Measurements from ENCODE around the gene GID8.

DNA sequence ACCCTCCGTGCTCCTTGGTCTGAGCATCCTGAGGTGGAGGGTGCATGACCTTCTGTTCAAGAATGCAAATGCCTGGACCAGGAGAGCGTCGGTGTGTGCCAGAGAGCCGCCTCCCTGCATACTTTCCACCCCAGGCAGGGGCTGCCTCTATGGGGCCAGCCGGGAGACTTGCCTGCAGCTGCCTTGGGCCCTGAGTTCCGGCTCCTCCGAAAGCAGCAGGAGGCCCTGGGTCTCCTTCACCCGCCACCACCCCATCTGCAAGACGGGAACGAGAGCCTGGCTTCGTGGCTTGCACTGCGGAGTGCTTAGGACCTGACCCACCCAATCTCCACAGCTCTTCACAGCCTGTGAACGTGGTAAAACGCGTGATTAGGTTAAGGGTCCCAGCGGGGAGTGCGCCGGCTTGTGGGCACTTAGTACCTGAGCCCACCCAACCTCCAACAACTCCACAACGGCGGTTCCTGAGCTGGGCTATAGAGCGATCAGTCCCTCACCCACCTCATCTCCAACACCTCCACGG is 52.4 kb downstream of the GID8 start:
- TF ChIP-seq, protein P1, sequence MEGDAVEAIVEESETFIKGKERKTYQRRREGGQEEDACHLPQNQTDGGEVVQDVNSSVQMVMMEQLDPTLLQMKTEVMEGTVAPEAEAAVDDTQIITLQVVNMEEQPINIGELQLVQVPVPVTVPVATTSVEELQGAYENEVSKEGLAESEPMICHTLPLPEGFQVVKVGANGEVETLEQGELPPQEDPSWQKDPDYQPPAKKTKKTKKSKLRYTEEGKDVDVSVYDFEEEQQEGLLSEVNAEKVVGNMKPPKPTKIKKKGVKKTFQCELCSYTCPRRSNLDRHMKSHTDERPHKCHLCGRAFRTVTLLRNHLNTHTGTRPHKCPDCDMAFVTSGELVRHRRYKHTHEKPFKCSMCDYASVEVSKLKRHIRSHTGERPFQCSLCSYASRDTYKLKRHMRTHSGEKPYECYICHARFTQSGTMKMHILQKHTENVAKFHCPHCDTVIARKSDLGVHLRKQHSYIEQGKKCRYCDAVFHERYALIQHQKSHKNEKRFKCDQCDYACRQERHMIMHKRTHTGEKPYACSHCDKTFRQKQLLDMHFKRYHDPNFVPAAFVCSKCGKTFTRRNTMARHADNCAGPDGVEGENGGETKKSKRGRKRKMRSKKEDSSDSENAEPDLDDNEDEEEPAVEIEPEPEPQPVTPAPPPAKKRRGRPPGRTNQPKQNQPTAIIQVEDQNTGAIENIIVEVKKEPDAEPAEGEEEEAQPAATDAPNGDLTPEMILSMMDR (IDR thresholded peaks at IDR 0.05; ENCODE audit: insufficient read depth, low read length, poor library complexity, severe bottlenecking) = no peak
- TF ChIP-seq EZH2phosphoT487 (conservative IDR thresholded peaks at IDR 0.05; ENCODE audit: low read length) = no peak

Data from SU-DHL-6 (cell line).